ENCODE measurements around the gene KIF3B. TPM values are rescaled to one million over a fixed set of nuclear protein-coding genes. Genes with fewer than 3 reads are reported as not detected.

KIF3B gene
- total and polyA plus RNA-seq, 2 donors (not counting 1 experiment from before 2014, with no cell fraction given), result 27.6 to 35.6 TPM

GRCh38 chr20:32360333-32360634 lies 82.8 kb downstream of the KIF3B start:
- TF ChIP-seq, protein P1, sequence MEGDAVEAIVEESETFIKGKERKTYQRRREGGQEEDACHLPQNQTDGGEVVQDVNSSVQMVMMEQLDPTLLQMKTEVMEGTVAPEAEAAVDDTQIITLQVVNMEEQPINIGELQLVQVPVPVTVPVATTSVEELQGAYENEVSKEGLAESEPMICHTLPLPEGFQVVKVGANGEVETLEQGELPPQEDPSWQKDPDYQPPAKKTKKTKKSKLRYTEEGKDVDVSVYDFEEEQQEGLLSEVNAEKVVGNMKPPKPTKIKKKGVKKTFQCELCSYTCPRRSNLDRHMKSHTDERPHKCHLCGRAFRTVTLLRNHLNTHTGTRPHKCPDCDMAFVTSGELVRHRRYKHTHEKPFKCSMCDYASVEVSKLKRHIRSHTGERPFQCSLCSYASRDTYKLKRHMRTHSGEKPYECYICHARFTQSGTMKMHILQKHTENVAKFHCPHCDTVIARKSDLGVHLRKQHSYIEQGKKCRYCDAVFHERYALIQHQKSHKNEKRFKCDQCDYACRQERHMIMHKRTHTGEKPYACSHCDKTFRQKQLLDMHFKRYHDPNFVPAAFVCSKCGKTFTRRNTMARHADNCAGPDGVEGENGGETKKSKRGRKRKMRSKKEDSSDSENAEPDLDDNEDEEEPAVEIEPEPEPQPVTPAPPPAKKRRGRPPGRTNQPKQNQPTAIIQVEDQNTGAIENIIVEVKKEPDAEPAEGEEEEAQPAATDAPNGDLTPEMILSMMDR (conservative IDR thresholded peaks at IDR 0.05 in 1 of 2, IDR thresholded peaks at IDR 0.05 in 1 of 2; ENCODE audit: low read depth in 1 of 2, low read length in 2 of 2), result no peak
- no peak for TF ChIP-seq EZH2 (IDR thresholded peaks at IDR 0.05; ENCODE audit: low read length, missing control alignments)
- Histone ChIP-seq H3K4me3 (replicated peaks in 1 of 4; ENCODE audit: control extremely low read depth in 1 of 4, insufficient read depth in 1 of 4, low read depth in 3 of 4, low read length in 4 of 4) (peak overlapping the region; percentile 93 to 98 (median 96)), H3K27ac (ENCODE audit: insufficient read depth, low read length) (peak overlapping the region; percentile 92), H3K27me3 (ENCODE audit: control insufficient read depth, insufficient read depth, low read length) (no peaks in the 10 kb centered on the region), H3K4me2 (ENCODE audit: extremely low read depth, insufficient read depth, low read length) (peak overlapping the region; percentile 81), H3K36me3 (ENCODE audit: control insufficient read depth, insufficient read depth, low read length) (no peaks in the 10 kb centered on the region), H3K9me3 (ENCODE audit: control insufficient read depth, insufficient read depth, low read depth, low read length) (no peaks in the 10 kb centered on the region), H2AFZ (ENCODE audit: low read length) (no peak overlapping the region), H3K9ac (ENCODE audit: insufficient read depth, low read length) (no peak overlapping the region), H3K4me1 (ENCODE audit: control insufficient read depth, extremely low read depth, insufficient read depth, low read length) (peaks cover 20% of the 10 kb centered on the region), H4K20me1 (ENCODE audit: control insufficient read depth, extremely low read depth, insufficient read depth, low read length) (no peaks in the 10 kb centered on the region), H3K79me2 (ENCODE audit: control insufficient read depth, insufficient read depth, low read length) (peaks cover 65% of the 10 kb centered on the region)
- DNase-seq (ENCODE audit: low read depth in 2 of 2), result no peak

GRCh38 chr20:32362901-32363364 lies 85.5 kb downstream of the KIF3B start:
- no peak overlapping the region for H3K9ac ChIP-seq (ENCODE audit: insufficient read depth, low read length)

DNA sequence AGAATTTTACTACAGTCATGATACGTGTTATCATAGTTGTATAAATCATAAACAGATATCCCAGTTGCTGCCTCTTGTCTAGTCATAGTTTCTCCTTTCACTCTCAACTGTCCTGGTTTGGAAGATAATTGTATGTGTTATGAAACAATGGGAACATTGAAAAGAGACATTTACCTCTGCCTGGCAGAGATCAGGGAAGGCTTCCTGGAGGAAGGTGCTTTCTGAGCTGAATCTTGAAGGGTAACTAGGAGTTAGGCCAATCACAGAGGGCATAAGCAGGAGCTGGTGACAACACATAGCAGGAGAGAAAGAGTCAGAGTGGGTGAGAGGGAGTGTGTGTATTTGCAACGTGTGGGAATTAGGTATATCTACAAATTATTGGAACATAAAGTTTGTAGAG lies 86.0 kb downstream of the KIF3B start:
- peaks cover 10% of the 10 kb centered on the region for H3K4me1 ChIP-seq (ENCODE audit: control insufficient read depth, extremely low read depth, insufficient read depth, low read length)
- H3K9ac ChIP-seq (ENCODE audit: insufficient read depth, low read length), result no peak overlapping the region
- no peak for DNase-seq (ENCODE audit: low read depth in 2 of 2)
- H3K4me3 ChIP-seq (replicated peaks in 1 of 4; ENCODE audit: control extremely low read depth in 1 of 4, insufficient read depth in 1 of 4, low read depth in 3 of 4, low read length in 4 of 4), result no peak overlapping the region
- H3K27me3 ChIP-seq (ENCODE audit: control insufficient read depth, insufficient read depth, low read length), result no peaks in the 10 kb centered on the region
- H3K36me3 ChIP-seq (ENCODE audit: control insufficient read depth, insufficient read depth, low read length), result no peaks in the 10 kb centered on the region
- H2AFZ ChIP-seq (ENCODE audit: low read length), result no peak overlapping the region
- no peak overlapping the region for H3K4me2 ChIP-seq (ENCODE audit: extremely low read depth, insufficient read depth, low read length)
- peaks cover 93% of the 10 kb centered on the region for H3K79me2 ChIP-seq (ENCODE audit: control insufficient read depth, insufficient read depth, low read length)
- no peaks in the 10 kb centered on the region for H3K9me3 ChIP-seq (ENCODE audit: control insufficient read depth, insufficient read depth, low read depth, low read length)
- no peaks in the 10 kb centered on the region for H4K20me1 ChIP-seq (ENCODE audit: control insufficient read depth, extremely low read depth, insufficient read depth, low read length)
- no peak overlapping the region for H3K27ac ChIP-seq (ENCODE audit: insufficient read depth, low read length)
- no peak for TF ChIP-seq EZH2 (IDR thresholded peaks at IDR 0.05; ENCODE audit: low read length, missing control alignments)
- TF ChIP-seq, protein P1 (conservative IDR thresholded peaks at IDR 0.05 in 1 of 2, IDR thresholded peaks at IDR 0.05 in 1 of 2; ENCODE audit: low read depth in 1 of 2, low read length in 2 of 2), result no peak

More at GRCh38 chr20:32362901-32363364, 85.5 kb downstream of the KIF3B start:
- Histone ChIP-seq H3K79me2 (ENCODE audit: control insufficient read depth, insufficient read depth, low read length) (peaks cover 88% of the 10 kb centered on the region), H4K20me1 (ENCODE audit: control insufficient read depth, extremely low read depth, insufficient read depth, low read length) (no peaks in the 10 kb centered on the region), H3K9me3 (ENCODE audit: control insufficient read depth, insufficient read depth, low read depth, low read length) (no peaks in the 10 kb centered on the region), H3K27me3 (ENCODE audit: control insufficient read depth, insufficient read depth, low read length) (no peaks in the 10 kb centered on the region), H3K27ac (ENCODE audit: insufficient read depth, low read length) (peak overlapping the region; percentile 18), H3K4me2 (ENCODE audit: extremely low read depth, insufficient read depth, low read length) (no peak overlapping the region), H3K36me3 (ENCODE audit: control insufficient read depth, insufficient read depth, low read length) (no peaks in the 10 kb centered on the region), H3K4me1 (ENCODE audit: control insufficient read depth, extremely low read depth, insufficient read depth, low read length) (peaks cover 10% of the 10 kb centered on the region), H3K4me3 (replicated peaks in 1 of 4; ENCODE audit: control extremely low read depth in 1 of 4, insufficient read depth in 1 of 4, low read depth in 3 of 4, low read length in 4 of 4) (peak overlapping the region in 1 of 4 experiments; percentile 27), H2AFZ (ENCODE audit: low read length) (no peak overlapping the region)
- TF ChIP-seq, protein P1 (conservative IDR thresholded peaks at IDR 0.05 in 1 of 2, IDR thresholded peaks at IDR 0.05 in 1 of 2; ENCODE audit: low read depth in 1 of 2, low read length in 2 of 2), result no peak
- no peak for TF ChIP-seq EZH2 (IDR thresholded peaks at IDR 0.05; ENCODE audit: low read length, missing control alignments)
- no peak for DNase-seq (ENCODE audit: low read depth in 2 of 2)

All from fibroblast of lung (primary cell).